GM18867 (cell line): ENCODE results near the gene KANTR.

ENCODE experiments used
- ATAC-seq: cut with Tn5 transposase; IDR thresholded peaks from one replicate; pipeline ENCODE4 v1.9.1; 2021; ENCODE audit warnings: mild to moderate bottlenecking, moderate library complexity; ENCODE audit not compliant: unreplicated experiment

Gene KANTR, protein sequence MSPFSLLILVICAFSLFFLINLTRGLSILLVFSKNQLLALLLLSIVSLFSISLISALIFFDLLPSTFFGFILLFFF

DNA sequence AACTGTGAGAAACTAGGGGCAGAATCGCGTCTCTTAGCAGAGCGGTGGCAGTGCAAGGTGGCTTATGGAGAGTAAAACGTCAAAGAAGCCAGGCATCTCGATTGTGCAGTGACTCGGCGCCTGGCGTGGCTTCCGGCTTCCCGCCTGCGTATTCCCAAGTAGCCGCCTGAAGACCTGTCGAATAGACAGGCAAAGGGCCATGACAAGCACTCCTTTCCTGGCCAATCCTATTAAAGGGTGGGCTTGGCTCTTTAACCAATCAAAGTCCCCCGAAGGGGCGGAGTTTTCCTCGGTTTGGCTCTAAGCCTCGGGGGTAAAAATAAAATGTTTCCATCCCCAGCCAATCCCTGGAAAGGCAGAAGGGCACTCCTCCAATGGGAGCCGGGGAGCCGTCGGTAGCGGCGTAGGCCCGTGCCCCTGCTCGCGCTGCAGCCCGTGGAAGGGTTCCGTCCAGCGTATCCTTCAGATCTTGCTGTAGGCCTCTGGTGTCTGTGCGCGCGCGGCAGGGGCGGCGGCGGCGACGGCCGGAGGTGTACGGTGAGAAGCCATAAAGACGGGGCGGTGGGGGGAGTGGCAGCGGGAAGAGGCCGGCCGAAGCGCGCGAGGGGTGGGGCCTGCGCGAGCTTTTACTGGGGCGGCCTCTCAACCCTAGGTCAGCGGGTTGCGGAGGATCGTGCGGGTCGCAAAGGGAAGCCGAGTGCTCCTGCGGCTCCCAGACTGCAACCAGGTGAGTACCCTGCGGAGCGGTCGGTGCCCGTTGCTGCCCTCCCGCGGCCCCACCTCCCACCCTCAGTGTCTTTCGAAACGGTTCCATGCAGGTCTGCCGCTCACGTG lies at the start of gene KANTR:
KANTR (plus strand) TSS at position 395 of the 834 bp plus-strand sequence. CDS start 30,131 bp downstream, outside the sequence.
- peak; percentile 78 for ATAC-seq

DNA sequence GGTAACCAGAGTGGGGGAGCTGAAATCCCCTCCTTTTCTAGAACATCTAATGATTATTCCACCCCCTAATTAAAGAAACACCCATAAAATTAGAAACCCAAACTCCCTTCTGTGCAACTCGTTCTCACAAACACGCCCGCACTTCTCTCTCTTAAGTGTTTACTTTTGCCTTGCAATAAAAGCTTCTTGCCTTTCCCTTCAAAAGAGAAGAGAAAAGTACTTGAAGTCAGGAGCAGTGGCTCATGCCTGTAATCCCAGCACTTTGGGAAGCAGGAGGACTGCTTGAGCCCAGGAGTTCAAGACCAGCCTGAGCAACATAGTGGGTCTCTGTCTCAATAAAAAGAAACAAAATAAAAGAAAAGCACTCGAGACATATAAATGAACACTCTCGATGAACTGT lies 48.9 kb upstream of the KANTR start:
- no peak for ATAC-seq

DNA sequence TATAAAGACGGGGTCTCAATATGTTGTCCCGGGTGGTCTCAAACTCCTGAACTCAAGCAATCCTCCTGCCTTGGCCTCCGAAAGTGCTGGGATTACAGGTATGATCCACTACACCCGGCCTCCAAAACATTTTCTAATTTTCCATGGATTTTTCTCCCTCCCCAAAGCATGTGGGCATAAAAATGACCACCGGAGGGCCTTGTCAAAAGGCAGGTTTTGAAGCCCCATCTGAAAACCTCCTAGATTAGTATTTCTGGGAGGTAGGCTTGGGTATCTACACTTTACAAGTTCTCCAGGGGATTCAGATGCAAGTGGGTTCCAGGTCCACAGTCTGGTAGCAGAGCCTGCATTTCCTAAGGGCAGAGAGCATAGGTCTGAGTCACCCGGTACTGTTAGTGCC lies 46.7 kb upstream of the KANTR start:
- no peak for ATAC-seq

DNA sequence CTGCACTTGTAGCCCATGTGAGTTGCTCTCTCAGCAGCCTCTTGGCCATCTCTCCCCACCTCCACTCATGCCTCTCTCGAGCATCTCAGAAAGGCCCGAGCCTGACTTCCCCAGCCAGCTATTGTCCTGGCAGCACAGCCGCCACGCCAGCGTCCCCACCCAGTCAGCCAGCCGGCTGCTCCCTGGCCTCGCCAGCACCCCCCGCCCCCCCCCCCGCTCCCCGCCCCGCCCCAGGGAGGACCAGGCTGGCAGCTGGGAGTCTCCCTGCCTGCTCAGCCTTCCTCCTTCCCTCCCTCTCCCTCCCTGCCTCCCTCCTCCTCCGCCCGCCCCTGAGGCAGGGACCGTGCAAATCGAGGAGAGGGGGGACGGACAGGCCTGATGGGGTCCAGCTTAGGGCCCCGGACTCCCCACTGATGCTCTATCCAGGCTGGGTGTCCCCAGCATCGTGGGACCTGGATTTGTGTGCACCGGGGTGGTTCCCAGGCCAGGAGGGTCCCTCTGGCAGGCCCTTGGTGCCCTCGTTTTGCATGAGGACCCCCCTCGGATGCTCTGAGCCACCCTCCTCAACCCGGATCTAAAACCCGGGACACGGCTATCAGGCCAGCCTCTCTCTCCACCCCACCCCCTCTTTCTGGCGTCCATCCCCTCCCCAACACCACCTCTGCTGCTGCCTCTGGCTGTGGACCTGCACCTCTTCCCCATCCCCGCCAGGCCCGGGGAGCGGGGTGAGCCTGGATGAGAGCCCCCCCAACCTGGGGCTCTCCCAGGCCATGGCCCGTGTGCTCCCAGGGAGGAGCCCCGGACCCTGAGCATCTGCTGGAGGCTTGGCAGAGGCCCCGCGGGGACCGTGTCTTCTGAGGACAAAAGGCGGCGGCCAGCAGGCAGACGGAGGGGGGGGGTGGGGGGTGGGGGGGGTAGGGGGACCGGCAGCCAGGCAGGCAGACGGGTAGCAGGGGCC lies 45.5 kb upstream of the KANTR start, which contains the start of gene GPR173:
GPR173 (plus strand) TSS at position 621 of the 958 bp plus-strand sequence. CDS start 27,833 bp downstream, outside the sequence.
- no peak for ATAC-seq

DNA sequence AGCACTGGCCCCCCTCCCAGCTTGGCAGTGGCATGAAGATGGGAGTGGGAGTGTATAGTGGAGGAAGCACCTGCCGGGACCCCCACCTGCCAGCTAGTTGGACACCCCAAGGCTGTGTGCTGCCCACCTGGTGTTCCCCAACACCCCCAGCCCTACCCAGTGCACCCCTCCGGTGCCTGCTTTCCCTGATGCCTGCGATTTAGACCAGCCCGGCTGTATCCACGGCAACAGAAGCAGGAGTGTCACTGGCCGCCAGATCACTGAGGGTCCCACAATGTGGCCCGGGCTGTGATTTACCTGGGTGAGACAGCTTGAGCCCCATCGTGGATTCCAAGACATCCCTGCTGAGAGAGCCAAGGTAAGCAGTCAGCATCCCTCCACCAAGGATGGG lies 44.8 kb upstream of the KANTR start:
- ATAC-seq = no peak

DNA sequence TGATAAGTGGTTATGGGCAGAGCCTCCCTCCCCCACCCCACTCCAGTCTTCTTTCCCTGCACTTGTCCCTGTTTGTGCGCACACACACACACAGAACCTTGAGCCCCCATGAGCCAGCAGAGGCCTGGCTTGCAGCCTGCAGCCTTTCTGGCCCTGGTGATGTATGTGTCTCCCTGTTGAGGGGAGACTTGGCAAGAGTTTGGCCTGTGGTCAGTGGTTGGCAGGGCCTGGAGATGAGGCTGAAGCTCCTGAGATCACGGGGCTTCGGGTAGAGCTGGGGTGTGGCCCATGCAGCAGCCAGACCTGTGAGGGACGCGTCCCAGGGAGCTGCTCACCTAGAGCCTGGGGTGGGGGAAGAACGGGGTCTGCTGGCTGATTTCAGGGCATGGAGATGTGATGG lies 43.1 kb upstream of the KANTR start:
- no peak for ATAC-seq

DNA sequence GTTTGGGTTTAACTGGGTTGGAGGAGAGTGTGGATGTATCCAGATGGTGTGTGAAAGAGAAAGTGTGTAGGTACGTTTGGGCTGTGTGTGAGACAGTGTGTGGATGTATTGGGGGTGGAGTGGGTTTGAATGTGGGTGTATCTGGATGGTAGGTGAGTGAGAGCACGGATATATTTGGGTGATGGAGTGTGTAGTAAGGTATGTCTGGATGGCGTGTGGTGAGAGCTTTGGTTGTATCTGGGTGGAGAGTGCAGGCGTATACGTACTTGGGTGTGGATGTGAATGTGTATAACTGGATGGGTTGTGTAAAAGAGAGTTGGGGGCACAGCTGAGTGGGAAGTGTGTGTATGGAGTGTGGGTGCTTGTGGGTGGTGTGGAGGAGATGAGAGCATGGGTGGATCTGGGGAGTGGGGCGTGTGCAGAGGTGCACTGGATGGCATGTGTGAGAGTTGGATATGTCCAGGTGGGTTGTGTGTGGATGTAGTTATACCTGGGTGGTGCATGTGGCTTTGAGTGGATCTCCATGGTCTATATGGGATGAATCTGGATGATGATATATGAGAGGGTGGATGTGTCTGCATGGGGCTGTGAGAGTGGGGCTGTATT lies 38.6 kb upstream of the KANTR start:
- no peak for ATAC-seq

DNA sequence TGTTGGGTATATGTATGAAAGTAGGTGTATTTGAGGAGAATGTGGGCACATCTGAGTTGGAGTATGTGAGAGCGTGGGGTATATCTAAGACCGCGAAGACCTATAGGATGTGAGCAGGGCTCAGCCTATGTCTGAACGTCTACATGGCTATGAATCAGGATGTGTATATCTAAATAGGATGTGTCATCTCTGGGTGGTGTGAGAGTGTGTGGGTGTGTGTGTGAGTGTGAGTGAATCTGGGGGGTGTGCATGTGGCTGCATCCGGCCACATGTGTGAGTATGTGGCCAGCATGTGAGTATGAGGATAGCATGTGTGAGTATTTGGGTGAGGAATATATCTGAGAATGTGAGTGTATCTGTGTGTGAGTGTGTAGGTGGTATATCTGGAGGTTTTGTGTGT lies 37.6 kb upstream of the KANTR start:
- no peak for ATAC-seq

DNA sequence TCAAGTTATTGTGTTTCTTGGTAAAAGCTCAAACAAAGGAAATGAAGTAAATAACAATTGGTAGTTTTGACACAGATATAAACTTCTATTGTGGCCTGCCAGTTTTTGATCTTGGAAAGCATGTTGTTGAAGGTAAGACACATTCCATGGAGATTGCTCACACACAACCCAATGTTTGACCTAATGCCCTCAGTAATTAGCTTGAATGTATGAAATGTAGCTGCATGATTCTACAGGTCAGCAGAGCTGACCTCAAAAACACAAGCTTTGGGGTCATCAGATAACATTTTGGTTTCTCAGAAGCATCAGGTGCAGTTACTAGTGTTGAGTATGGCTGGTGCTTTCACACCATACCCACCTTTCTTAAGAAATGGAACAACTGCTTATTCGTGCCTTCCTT lies 28.8 kb upstream of the KANTR start:
- ATAC-seq = no peak

DNA sequence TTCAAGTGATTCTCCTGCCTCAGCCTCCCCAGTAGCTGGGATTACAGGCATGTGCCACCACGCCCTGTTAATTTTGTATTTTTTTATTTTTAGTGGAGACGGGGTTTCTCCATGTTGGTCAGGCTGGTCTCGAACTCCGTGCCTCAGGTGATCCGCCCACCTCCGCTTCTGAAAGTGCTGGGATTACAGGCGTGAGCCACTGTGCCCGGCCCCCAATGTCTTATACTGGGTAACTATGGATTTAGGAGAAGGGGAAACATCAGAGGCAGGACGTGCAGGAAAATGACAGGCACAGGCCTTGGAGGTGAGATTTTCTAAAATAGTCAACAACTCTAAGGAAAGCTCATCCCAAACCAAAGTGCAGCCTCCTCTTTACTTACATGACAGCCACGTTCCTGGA lies 22.9 kb upstream of the KANTR start:
- ATAC-seq = no peak

DNA sequence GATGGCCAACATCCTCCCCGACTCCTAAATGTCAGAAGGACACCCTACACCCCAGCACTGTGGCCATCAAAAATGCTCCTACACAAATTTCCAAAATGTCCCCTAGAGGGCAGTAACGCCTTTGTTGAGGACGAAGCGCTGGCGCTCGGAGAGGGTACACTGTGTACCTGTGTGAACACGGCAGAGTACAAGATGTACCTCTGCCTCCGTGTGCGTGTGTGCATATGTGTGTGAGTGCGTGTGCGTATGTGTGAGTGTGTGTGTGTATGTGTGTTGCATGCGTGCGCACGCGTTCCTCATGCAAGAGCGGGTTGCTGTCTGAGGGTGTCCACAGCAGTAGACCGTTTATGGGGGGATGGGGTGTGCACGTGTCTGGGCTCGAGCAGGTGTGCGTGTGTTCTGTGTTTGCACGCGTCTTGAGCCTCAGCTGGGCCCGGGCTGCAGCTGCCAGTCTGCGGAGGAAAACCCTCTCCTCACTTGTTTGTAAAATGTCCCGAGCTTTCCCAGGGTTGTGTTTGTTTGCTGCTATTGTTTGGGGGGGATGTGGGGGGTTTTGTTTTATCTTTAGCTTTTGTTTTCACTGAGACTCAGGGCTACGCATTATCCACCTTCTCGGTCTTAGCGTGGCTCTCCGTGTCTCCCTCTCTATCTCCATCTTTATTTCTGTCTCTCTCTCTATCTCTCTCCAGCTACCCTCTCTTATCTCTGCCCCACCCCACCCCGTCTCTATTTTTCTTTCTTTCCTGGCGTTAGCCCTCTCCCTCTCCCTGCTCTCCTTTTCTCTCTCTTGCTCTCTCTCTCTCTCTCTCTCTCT lies 22.1 kb upstream of the KANTR start:
- ATAC-seq = peak; percentile 86

DNA sequence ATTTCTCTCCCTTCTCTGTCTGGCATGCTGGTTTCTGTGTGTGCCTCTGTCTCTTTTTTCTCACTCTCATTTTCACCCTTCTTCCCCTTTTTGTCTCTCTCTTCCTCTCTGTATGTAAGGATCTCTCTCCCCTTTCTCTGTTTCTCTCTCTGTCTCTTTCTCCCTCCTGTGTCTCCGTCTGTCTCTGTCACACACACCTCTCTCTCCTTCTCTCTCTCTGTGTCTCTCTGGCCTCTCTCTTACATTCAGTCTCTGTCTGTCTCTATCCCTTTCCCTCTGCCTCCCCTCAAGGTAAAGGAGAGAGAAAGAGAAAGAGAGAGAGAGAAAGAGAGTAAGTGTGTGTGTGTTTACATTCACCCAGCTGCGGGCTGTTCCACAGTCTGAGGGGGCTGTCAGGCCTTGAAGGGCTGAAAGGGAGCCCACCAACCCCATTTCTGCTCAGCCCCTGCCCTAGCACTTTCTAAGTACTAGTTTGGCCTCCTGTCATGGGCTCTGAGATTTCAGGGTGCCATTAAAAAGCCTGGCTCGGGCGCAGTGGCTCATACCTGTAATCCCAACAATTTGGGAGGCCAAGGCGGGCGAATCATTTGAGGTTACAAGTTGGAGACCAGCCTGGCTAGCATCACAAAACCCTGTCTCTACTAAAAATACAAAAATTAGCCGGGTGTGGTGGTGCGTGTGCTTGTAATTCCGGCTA lies 21.4 kb upstream of the KANTR start:
- ATAC-seq = no peak

DNA sequence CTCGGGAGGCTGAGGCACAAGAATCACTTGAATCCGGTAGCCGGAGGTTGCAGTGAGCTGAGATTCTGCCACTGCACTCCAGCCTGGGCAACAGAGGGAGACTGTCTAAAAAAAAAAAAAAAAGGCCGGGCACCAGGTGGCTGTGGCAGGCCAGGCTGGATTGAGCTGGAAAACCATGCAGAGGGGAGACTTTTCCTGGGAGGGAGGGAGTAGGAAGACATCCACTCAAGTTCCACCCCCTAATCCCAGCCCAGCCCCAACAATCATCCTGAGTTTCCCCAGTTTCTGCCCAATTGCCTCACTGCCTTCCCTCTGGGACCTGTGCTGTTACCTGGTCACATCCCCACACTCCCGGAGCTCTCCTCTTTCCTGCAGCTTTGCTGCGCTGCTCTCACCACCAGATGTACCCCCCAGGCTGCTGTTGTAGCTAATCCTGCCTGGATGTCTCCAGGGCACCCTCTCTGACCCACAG lies 20.8 kb upstream of the KANTR start:
- ATAC-seq = no peak

DNA sequence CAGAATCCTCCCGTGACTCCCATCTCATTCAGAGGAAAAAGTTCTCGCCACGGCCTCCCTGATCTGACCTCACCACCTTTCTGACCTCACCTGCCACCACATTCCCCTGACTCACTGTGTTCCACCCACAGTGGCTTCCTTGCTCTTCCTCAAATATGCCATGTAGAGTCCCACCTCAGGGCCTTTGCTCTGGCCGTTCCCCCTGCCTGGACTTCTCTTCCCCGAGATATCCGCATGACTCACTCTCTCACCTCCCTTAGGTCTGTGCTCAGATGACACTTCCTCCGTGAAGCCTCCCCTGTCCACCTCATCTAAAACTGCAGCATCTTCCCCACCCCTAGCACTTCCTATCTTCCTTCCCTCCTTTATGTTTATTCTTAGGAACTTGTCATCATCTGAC lies 18.9 kb upstream of the KANTR start:
- ATAC-seq = no peak

DNA sequence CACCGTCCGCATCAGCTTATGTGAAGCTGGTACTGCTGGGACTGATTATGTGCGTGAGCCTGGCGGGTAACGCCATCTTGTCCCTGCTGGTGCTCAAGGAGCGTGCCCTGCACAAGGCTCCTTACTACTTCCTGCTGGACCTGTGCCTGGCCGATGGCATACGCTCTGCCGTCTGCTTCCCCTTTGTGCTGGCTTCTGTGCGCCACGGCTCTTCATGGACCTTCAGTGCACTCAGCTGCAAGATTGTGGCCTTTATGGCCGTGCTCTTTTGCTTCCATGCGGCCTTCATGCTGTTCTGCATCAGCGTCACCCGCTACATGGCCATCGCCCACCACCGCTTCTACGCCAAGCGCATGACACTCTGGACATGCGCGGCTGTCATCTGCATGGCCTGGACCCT lies 17.3 kb upstream of the KANTR start:
- no peak for ATAC-seq

DNA sequence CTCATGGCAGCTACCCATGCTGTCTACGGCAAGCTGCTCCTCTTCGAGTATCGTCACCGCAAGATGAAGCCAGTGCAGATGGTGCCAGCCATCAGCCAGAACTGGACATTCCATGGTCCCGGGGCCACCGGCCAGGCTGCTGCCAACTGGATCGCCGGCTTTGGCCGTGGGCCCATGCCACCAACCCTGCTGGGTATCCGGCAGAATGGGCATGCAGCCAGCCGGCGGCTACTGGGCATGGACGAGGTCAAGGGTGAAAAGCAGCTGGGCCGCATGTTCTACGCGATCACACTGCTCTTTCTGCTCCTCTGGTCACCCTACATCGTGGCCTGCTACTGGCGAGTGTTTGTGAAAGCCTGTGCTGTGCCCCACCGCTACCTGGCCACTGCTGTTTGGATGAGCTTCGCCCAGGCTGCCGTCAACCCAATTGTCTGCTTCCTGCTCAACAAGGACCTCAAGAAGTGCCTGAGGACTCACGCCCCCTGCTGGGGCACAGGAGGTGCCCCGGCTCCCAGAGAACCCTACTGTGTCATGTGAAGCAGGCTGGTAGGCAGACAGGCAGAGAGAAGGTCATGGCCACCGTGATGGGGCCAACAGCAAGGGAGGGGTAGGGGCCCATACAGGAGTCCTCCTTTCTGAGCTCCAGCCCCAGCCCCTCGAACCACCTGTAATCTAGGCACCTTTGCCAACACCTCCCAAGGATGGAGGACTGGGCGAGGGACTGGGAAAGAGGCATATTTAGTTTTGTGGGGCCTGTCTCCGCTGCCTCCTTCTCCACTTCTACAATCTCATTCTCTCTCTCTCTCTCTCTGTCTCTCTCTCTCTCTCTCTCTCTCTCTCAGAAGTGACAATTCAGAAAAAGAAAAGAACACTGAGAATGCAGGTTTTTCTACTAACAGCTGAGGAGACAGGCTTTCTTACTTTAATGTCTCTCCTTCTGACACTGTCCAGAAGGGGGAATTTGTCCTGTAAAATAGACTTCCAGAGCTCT lies 16.4 kb upstream of the KANTR start:
- no peak for ATAC-seq

DNA sequence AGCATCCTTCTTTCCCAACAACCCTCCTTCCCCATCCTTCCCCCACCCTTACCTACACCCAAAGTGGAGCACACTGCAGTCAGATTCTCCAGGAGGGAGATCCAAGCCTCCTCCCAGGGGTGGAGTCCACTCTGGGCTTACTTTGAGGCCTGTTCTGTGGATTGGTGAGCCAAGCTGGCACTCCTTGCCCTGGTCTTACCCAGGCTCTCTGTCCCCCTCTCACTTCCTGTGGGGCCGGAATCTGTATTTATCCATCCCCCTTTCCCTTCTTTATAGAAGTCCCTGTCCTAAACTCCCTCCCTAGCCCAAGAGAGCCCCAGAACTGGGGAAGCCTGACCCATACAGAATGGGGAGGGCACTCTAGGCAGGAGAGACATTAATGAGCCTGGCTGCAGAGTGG lies 15.0 kb upstream of the KANTR start:
- ATAC-seq = no peak
